ENCODE measurements around the gene PLEKHM2.
"Not testable (repeated sequence)": the region's sequence is repeated elsewhere in the genome, so short reads cannot be mapped to it uniquely, and the experiment has no call there.

The PLEKHM2 gene, protein sequence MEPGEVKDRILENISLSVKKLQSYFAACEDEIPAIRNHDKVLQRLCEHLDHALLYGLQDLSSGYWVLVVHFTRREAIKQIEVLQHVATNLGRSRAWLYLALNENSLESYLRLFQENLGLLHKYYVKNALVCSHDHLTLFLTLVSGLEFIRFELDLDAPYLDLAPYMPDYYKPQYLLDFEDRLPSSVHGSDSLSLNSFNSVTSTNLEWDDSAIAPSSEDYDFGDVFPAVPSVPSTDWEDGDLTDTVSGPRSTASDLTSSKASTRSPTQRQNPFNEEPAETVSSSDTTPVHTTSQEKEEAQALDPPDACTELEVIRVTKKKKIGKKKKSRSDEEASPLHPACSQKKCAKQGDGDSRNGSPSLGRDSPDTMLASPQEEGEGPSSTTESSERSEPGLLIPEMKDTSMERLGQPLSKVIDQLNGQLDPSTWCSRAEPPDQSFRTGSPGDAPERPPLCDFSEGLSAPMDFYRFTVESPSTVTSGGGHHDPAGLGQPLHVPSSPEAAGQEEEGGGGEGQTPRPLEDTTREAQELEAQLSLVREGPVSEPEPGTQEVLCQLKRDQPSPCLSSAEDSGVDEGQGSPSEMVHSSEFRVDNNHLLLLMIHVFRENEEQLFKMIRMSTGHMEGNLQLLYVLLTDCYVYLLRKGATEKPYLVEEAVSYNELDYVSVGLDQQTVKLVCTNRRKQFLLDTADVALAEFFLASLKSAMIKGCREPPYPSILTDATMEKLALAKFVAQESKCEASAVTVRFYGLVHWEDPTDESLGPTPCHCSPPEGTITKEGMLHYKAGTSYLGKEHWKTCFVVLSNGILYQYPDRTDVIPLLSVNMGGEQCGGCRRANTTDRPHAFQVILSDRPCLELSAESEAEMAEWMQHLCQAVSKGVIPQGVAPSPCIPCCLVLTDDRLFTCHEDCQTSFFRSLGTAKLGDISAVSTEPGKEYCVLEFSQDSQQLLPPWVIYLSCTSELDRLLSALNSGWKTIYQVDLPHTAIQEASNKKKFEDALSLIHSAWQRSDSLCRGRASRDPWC

DNA sequence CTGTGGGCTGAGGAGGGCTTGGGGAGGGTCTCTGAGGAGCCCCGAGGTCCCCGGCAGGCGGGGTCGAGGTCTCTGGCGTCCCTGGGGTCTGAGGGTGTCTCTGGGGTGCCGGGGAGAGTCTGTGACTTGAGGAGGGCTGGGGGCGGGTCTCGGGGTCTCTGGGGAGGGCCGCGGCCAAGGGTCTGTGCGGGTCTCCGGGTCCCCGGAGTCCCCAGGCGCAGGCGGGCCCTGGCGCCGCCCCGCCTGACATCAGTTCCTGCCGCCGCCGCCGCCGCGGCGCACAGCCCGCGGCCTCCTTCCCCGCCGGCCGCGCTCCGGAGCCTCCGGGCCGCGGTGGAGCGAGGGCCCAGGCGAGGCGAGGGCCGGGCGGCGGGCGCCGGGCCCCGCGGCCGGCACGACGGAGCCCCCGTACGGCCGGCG is at the start of gene PLEKHM2:
PLEKHM2 (plus strand) TSS at position 279 of the 420 bp plus-strand sequence. CDS start 239 bp downstream, outside the sequence.
- Histone ChIP-seq H3K4me3 (ENCODE audit: low read length) (peak within 1 kb of the TSS; percentile 74), H3K9me3 (ENCODE audit: low read length) (peaks cover 5% of the 10 kb centered on the region), H2AFZ (ENCODE audit: low read depth, low read length) (peak within 1 kb of the TSS; percentile 99), H3K27me3 (ENCODE audit: insufficient read depth, low read length) (no peaks in the 10 kb centered on the region), H3K36me3 (ENCODE audit: insufficient read depth, low read length) (peaks cover 3% of the 10 kb centered on the region), H3K4me1 (ENCODE audit: insufficient read depth, low read length) (peaks cover 24% of the 10 kb centered on the region)

DNA sequence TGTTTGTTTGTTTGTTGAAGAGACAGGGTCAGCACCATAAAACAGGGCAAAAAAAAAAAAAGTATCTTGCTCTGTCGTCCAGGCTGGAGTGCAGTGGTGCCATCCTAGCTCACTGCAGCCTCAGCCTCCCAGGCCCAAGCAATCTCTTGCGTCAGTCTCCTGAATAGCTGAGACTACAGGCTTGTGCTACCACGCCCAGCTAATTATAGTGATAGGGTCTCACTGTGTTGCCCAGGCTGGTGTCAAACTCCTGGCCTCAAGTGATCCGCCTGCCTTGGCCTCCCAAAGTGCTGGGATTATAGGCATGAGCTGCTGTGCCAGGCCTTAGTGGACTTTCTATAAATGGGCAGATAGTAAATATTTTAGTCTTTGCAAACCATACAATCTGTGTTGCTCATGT is 47.7 kb upstream of the PLEKHM2 start:
- Histone ChIP-seq H3K9me3 (ENCODE audit: low read length) (no peaks in the 10 kb centered on the region), H3K4me3 (ENCODE audit: low read length) (no peak overlapping the region), H3K27me3 (ENCODE audit: insufficient read depth, low read length) (no peaks in the 10 kb centered on the region), H3K36me3 (ENCODE audit: insufficient read depth, low read length) (peaks cover 85% of the 10 kb centered on the region), H2AFZ (ENCODE audit: low read depth, low read length) (no peak overlapping the region), H3K4me1 (ENCODE audit: insufficient read depth, low read length) (no peaks in the 10 kb centered on the region)

DNA sequence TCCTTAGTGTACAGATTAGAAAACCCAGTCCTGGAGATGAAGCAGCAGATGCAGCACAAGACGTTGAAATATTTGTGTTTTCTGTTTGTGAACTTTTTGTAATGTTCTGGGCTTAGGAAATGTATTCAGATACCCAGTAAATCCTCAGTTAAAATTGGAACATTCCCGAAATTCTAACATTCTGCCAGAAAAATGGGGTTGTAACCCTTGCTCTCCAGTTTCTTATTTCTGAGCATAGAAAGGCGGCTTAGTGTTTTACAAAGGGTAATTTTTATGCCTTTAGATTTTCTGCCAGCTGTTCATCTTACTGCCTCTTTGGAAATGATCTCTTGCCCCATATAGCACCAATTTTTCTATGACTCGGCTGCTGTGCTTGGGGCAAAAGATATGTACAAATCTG is 46.3 kb upstream of the PLEKHM2 start:
- Histone ChIP-seq H3K27me3 (ENCODE audit: insufficient read depth, low read length) (no peaks in the 10 kb centered on the region), H3K9me3 (ENCODE audit: low read length) (no peaks in the 10 kb centered on the region), H3K36me3 (ENCODE audit: insufficient read depth, low read length) (peaks cover 83% of the 10 kb centered on the region), H3K4me3 (ENCODE audit: low read length) (no peak overlapping the region), H3K4me1 (ENCODE audit: insufficient read depth, low read length) (no peaks in the 10 kb centered on the region), H2AFZ (ENCODE audit: low read depth, low read length) (no peak overlapping the region)

DNA sequence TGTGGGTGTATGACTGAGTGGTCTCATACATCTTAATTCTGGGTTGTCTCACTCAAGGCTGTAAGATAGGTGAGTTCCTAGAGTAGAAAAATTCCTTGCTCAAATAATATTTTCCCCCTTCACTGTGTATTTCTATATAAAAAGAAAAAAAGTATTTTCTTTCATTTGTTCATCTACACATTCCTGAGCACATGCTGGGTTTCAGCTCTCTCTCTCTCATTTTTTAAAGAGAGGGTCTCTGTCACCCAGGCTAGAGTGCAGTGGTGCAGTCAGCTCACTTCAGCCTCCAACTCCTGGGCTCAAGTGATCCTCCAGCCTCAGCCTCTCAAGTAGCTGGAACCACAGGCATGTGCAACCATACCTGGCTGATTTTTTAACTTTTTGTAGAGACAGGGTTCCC is 44.9 kb upstream of the PLEKHM2 start:
- Histone ChIP-seq H3K4me1 (ENCODE audit: insufficient read depth, low read length) (no peaks in the 10 kb centered on the region), H3K27me3 (ENCODE audit: insufficient read depth, low read length) (no peaks in the 10 kb centered on the region), H3K36me3 (ENCODE audit: insufficient read depth, low read length) (peaks cover 82% of the 10 kb centered on the region), H3K4me3 (ENCODE audit: low read length) (no peak overlapping the region), H2AFZ (ENCODE audit: low read depth, low read length) (no peak overlapping the region), H3K9me3 (ENCODE audit: low read length) (no peaks in the 10 kb centered on the region)

DNA sequence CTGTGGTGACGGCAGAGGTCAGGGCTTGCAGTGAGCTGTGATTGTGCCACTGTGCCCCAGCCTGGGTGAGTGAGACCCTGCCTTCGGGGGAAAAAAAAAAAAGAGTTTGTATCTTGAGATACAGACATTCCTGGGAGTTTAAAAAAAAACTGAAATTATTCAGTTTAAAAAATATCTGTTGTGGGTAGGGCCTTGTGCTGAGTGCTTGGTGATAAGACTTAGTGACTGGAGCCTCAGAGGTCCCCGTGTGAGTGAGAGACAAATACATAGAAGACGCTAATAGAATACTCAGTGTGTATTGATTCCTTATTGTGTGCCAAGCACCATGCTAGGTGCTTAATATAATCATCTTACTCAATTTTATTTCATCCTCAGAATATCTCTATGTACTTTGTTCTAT is 44.2 kb upstream of the PLEKHM2 start:
- Histone ChIP-seq H3K36me3 (ENCODE audit: insufficient read depth, low read length) (peaks cover 77% of the 10 kb centered on the region), H3K4me1 (ENCODE audit: insufficient read depth, low read length) (no peaks in the 10 kb centered on the region), H3K9me3 (ENCODE audit: low read length) (no peaks in the 10 kb centered on the region), H2AFZ (ENCODE audit: low read depth, low read length) (no peak overlapping the region), H3K4me3 (ENCODE audit: low read length) (no peak overlapping the region), H3K27me3 (ENCODE audit: insufficient read depth, low read length) (no peaks in the 10 kb centered on the region)

DNA sequence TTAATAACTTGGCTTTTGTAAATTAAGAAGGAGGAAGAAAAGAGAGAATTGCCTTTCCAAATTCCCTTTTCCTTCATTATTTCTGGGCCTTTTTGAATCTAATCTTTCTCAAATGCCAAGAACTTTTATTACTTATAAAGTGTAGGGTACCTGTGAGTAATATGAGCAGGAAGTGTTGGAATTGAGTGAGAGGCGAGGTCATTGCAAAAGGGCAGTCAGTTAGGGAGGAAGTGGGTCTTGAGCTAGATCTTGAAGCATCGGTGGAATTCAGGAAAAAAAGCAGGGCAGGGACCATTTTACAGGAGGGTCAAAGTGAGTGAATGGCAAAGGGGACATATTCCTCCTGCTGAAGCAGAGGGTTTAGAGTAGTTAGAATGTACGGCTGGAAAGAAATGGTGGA is 43.5 kb upstream of the PLEKHM2 start:
- H2AFZ ChIP-seq (ENCODE audit: low read depth, low read length): no peak overlapping the region
- H3K4me1 ChIP-seq (ENCODE audit: insufficient read depth, low read length): no peaks in the 10 kb centered on the region
- peaks cover 76% of the 10 kb centered on the region for H3K36me3 ChIP-seq (ENCODE audit: insufficient read depth, low read length)
- H3K27me3 ChIP-seq (ENCODE audit: insufficient read depth, low read length): no peaks in the 10 kb centered on the region
- H3K4me3 ChIP-seq (ENCODE audit: low read length): no peak overlapping the region
- H3K9me3 ChIP-seq (ENCODE audit: low read length): no peaks in the 10 kb centered on the region

DNA sequence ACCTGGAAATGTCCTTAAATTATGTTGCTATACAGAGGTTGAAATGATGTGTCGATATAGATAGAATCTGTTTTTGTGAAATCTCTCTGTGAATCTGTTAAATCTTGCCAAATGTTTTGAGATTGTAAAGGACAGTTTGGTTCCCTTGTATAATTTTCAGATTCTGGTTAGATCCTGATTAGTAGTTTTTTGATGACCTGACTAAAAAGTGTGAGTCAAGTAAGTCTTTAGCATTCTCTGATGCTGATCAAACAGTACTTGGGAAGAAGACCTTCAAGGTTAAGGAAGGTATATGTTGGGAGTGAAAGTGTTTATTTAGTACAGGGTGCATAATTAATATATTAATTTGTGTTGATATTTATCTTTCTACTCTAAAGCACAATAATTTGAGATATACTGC is 34.2 kb upstream of the PLEKHM2 start:
- Histone ChIP-seq H3K9me3 (ENCODE audit: low read length) (no peaks in the 10 kb centered on the region), H3K4me1 (ENCODE audit: insufficient read depth, low read length) (no peaks in the 10 kb centered on the region), H3K4me3 (ENCODE audit: low read length) (no peak overlapping the region), H3K36me3 (ENCODE audit: insufficient read depth, low read length) (peaks cover 49% of the 10 kb centered on the region), H3K27me3 (ENCODE audit: insufficient read depth, low read length) (no peaks in the 10 kb centered on the region), H2AFZ (ENCODE audit: low read depth, low read length) (no peak overlapping the region)

DNA sequence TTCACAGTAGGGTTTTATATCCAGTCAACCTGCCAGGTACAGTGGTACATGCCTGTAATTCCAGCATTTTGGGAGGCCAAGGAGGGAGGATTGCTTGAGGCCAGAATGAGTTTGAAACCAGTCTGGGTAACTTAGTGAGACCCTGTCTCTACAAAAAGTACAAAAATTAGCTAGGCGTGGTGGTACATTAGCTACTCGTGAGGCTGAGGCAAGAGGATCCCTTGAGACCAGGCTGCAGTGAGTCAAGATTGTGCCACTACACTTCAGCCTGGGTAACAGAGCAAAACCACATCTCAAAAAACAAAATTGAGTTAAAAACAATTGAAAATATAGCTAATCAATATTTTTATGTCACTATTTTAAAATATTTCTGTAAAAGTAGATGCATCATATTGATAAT is 33.7 kb upstream of the PLEKHM2 start:
- Histone ChIP-seq H3K36me3 (ENCODE audit: insufficient read depth, low read length) (peaks cover 46% of the 10 kb centered on the region), H3K9me3 (ENCODE audit: low read length) (no peaks in the 10 kb centered on the region)

DNA sequence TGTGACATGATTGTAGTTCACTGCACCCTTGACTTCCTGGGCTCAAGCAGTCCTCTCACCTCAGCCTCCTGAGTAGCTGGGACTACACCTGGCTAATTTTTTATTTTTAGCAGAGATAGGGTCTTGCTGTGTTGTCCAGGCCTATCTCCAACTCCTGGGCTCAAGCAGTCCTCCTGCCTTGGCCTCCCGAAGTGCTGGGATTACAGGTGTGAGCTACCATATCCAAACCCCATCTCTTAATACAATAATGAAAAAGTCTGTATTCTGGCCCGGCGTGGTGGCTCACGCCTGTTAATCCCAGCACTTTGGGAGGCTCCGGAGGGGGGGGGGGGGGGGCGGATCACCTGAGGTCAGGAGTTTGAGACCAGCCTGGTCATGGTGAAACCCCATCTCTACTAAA is 32.0 kb upstream of the PLEKHM2 start:
- H3K4me3 ChIP-seq (ENCODE audit: low read length); H2AFZ ChIP-seq (ENCODE audit: low read depth, low read length); H3K9me3 ChIP-seq (ENCODE audit: low read length); H3K27me3 ChIP-seq (ENCODE audit: insufficient read depth, low read length); H3K4me1 ChIP-seq (ENCODE audit: insufficient read depth, low read length): not testable (repeated sequence)
- H3K36me3 ChIP-seq (ENCODE audit: insufficient read depth, low read length): peaks cover 54% of the 10 kb centered on the region

More for the DNA sequence above, 33.7 kb upstream of the PLEKHM2 start:
- Histone ChIP-seq H3K4me3 (ENCODE audit: low read length) (no peak overlapping the region), H2AFZ (ENCODE audit: low read depth, low read length) (no peak overlapping the region), H3K27me3 (ENCODE audit: insufficient read depth, low read length) (no peaks in the 10 kb centered on the region), H3K4me1 (ENCODE audit: insufficient read depth, low read length) (no peaks in the 10 kb centered on the region)

DNA sequence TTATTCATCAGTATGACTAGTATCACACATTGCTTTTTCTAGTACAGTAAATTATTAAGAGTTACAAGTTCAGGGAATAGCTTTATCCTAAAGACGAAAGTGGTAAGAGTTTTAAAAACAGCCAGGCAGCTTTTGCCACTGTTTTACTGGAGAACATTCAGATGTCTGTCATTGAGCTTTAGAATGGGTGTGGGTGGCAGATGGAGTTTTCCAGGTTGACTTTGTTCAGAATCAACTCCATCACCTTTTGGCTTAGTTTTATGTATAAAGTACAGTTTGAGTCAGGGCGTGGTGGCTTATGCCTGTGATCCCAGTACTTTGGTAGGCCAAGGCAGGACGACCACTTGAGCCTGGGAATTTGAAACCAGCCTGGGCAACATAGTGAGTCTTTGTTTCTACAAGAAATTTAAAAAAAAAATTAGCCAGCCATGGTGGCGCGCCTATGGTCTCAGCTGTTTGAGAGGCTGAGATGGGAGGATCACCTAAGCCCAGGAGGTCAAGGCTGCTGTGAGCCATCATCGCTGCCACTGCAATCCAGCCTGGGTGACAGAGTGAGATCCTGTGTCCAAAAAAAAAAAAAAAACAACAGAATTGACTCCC is 29.9 kb upstream of the PLEKHM2 start:
- H2AFZ ChIP-seq (ENCODE audit: low read depth, low read length): no peak overlapping the region
- no peaks in the 10 kb centered on the region for H3K27me3 ChIP-seq (ENCODE audit: insufficient read depth, low read length)
- H3K4me1 ChIP-seq (ENCODE audit: insufficient read depth, low read length): no peaks in the 10 kb centered on the region
- peaks cover 56% of the 10 kb centered on the region for H3K36me3 ChIP-seq (ENCODE audit: insufficient read depth, low read length)
- H3K9me3 ChIP-seq (ENCODE audit: low read length): no peaks in the 10 kb centered on the region
- H3K4me3 ChIP-seq (ENCODE audit: low read length): no peak overlapping the region

DNA sequence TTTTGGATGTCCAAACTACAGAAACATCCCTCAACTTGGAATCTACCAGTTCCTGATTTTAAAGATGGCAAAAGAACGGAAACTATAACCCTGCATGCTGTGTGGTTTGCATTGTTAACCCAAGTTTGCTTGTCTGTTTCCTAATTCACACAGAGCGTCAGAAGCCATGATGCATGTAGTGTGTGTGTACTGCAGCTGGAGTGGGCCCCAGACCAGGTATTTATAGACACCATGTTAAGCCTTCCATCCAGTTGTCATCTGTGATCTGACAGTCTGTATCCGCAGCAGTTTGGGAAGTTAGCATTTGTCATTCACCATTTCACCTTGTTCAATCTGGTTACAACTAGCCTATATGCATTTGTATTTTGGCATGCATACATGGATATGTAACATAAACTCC is 27.7 kb upstream of the PLEKHM2 start:
- Histone ChIP-seq H2AFZ (ENCODE audit: low read depth, low read length) (no peak overlapping the region), H3K4me3 (ENCODE audit: low read length) (no peak overlapping the region), H3K4me1 (ENCODE audit: insufficient read depth, low read length) (no peaks in the 10 kb centered on the region), H3K36me3 (ENCODE audit: insufficient read depth, low read length) (peaks cover 64% of the 10 kb centered on the region), H3K27me3 (ENCODE audit: insufficient read depth, low read length) (no peaks in the 10 kb centered on the region), H3K9me3 (ENCODE audit: low read length) (no peaks in the 10 kb centered on the region)

DNA sequence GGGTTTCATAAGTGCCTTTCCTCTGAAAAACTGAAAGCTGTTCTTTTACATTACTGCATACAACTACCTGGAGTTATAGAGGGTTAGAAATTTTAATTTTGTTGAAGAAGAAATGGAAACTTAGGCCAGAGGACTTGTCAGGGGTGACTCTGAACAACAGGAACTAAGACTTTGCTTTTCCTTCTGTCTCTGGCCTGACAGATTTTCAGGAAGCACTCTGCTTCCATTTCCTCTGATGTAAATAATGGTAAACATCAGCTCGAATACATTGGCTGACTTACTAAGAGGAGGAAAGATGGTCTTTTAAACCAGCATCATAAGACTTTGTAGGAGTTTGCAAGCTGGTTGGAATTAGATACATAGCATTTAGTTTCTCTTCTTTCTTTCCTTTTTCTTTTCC is 27.1 kb upstream of the PLEKHM2 start:
- Histone ChIP-seq H3K9me3 (ENCODE audit: low read length) (no peaks in the 10 kb centered on the region), H3K4me1 (ENCODE audit: insufficient read depth, low read length) (no peaks in the 10 kb centered on the region), H3K36me3 (ENCODE audit: insufficient read depth, low read length) (peaks cover 59% of the 10 kb centered on the region), H3K4me3 (ENCODE audit: low read length) (no peak overlapping the region), H3K27me3 (ENCODE audit: insufficient read depth, low read length) (no peaks in the 10 kb centered on the region), H2AFZ (ENCODE audit: low read depth, low read length) (no peak overlapping the region)

DNA sequence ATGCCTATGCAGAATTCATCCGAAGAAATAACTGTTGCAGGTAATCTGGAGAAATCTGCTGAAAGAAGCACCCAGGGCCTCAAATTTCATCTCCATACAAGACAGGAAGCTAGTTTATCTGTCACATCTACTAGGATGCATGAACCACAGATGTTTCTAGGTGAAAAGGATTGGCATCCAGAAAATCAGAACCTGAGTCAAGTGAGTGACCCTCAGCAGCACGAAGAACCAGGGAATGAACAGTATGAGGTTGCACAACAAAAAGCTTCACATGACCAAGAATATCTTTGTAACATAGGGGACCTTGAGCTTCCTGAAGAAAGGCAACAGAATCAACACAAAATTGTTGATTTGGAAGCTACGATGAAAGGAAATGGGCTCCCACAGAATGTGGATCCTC is 24.0 kb upstream of the PLEKHM2 start:
- Histone ChIP-seq H3K4me3 (ENCODE audit: low read length) (no peak overlapping the region), H3K4me1 (ENCODE audit: insufficient read depth, low read length) (no peaks in the 10 kb centered on the region), H3K9me3 (ENCODE audit: low read length) (no peaks in the 10 kb centered on the region), H2AFZ (ENCODE audit: low read depth, low read length) (no peak overlapping the region), H3K36me3 (ENCODE audit: insufficient read depth, low read length) (peaks cover 44% of the 10 kb centered on the region), H3K27me3 (ENCODE audit: insufficient read depth, low read length) (no peaks in the 10 kb centered on the region)
